Measurements from ENCODE around the gene F10. TPM values are rescaled to one million over a fixed set of nuclear protein-coding genes. Genes with fewer than 3 reads are reported as not detected.
A peak's percentile ranks its signal among the peaks of the same experiment; 100 is the strongest.

The F10 gene
- total and polyA plus RNA-seq, 2 of the 13 experiments (the other 11 are each of a cell fraction or from before 2014, with no cell fraction given): 58.4 to 237 TPM

DNA sequence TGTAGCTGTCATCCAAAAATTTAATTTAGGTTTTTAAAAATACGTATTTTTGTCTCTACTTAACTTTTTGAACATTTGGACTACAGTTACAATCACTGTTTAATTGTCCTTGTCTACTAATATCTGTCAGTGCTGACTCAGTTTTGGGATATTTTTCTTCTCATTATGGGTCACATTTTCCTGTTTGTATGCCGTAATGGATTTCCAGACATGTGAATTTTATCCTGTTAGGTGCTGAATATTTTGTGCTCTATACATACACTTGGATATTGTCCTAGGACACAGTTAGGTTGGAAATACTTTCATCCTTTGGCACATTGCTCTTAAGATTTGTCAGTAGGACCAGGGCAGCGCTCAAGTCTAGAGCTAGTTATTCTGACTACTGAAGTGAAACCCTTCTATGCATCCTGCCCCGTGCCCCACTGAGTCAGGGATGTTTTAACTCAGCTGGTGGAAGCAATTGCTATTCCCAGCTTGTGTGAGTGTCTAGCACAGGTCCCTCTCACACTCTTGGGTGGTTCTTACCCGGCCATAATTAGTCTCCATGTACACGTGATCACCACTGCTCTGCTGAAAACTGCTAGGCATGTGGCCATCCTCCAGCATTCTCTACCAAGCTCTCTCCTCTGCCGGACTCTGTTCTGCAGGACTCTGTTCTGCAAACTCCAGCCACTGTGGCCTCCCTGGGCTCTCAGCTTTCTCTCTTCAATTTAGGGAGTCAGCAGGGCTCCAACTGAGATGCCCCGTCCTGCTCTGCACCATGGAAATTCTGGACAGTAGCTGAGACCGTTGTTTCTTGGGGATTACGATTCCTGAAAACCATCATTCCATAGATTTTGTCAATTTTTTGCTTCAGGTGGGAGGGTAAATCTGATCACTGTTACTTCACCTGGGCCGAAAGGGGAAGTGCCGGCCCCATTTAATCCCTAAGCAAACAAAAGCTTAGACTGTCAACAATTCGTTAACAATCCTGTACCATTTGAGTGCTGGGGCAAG, 47.0 kb downstream of the F10 start (continued):
- TF ChIP-seq, protein P1, sequence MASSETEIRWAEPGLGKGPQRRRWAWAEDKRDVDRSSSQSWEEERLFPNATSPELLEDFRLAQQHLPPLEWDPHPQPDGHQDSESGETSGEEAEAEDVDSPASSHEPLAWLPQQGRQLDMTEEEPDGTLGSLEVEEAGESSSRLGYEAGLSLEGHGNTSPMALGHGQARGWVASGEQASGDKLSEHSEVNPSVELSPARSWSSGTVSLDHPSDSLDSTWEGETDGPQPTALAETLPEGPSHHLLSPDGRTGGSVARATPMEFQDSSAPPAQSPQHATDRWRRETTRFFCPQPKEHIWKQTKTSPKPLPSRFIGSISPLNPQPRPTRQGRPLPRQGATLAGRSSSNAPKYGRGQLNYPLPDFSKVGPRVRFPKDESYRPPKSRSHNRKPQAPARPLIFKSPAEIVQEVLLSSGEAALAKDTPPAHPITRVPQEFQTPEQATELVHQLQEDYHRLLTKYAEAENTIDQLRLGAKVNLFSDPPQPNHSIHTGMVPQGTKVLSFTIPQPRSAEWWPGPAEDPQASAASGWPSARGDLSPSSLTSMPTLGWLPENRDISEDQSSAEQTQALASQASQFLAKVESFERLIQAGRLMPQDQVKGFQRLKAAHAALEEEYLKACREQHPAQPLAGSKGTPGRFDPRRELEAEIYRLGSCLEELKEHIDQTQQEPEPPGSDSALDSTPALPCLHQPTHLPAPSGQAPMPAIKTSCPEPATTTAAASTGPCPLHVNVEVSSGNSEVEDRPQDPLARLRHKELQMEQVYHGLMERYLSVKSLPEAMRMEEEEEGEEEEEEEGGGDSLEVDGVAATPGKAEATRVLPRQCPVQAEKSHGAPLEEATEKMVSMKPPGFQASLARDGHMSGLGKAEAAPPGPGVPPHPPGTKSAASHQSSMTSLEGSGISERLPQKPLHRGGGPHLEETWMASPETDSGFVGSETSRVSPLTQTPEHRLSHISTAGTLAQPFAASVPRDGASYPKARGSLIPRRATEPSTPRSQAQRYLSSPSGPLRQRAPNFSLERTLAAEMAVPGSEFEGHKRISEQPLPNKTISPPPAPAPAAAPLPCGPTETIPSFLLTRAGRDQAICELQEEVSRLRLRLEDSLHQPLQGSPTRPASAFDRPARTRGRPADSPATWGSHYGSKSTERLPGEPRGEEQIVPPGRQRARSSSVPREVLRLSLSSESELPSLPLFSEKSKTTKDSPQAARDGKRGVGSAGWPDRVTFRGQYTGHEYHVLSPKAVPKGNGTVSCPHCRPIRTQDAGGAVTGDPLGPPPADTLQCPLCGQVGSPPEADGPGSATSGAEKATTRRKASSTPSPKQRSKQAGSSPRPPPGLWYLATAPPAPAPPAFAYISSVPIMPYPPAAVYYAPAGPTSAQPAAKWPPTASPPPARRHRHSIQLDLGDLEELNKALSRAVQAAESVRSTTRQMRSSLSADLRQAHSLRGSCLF (CRISPR knock-in tag; IDR thresholded peaks at IDR 0.05; ENCODE audit: borderline replicate concordance): no peak
- TF ChIP-seq MXD1 (CRISPR knock-in tag; IDR thresholded peaks at IDR 0.05): no peak
- no peak; the same call in 1 of the 2 replicates for TF ChIP-seq ZBTB25 (CRISPR knock-in tag; IDR thresholded peaks at IDR 0.05)
- no peak for TF ChIP-seq KLF9 (CRISPR knock-in tag; IDR thresholded peaks at IDR 0.05; ENCODE audit: low read depth)
- TF ChIP-seq HMGXB4 (CRISPR knock-in tag; IDR thresholded peaks at IDR 0.05; ENCODE audit: borderline replicate concordance in 1 of 2, low read depth in 1 of 2): no peak
- TF ChIP-seq, protein P2, sequence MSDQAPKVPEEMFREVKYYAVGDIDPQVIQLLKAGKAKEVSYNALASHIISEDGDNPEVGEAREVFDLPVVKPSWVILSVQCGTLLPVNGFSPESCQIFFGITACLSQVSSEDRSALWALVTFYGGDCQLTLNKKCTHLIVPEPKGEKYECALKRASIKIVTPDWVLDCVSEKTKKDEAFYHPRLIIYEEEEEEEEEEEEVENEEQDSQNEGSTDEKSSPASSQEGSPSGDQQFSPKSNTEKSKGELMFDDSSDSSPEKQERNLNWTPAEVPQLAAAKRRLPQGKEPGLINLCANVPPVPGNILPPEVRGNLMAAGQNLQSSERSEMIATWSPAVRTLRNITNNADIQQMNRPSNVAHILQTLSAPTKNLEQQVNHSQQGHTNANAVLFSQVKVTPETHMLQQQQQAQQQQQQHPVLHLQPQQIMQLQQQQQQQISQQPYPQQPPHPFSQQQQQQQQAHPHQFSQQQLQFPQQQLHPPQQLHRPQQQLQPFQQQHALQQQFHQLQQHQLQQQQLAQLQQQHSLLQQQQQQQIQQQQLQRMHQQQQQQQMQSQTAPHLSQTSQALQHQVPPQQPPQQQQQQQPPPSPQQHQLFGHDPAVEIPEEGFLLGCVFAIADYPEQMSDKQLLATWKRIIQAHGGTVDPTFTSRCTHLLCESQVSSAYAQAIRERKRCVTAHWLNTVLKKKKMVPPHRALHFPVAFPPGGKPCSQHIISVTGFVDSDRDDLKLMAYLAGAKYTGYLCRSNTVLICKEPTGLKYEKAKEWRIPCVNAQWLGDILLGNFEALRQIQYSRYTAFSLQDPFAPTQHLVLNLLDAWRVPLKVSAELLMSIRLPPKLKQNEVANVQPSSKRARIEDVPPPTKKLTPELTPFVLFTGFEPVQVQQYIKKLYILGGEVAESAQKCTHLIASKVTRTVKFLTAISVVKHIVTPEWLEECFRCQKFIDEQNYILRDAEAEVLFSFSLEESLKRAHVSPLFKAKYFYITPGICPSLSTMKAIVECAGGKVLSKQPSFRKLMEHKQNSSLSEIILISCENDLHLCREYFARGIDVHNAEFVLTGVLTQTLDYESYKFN (CRISPR knock-in tag; conservative IDR thresholded peaks at IDR 0.05): peak; percentile 87
- peak; percentile 74 for TF ChIP-seq ZNF121 (CRISPR knock-in tag; IDR thresholded peaks at IDR 0.05)
- no peak for TF ChIP-seq SETDB1 (CRISPR knock-in tag; IDR thresholded peaks at IDR 0.05; ENCODE audit: borderline replicate concordance)
- no peak for TF ChIP-seq ZFAT (CRISPR knock-in tag; conservative IDR thresholded peaks at IDR 0.05)
- no peak for TF ChIP-seq EZH2 (conservative IDR thresholded peaks at IDR 0.05; ENCODE audit: low read depth, low read length)
- TF ChIP-seq ZNF362 (CRISPR knock-in tag; IDR thresholded peaks at IDR 0.05; ENCODE audit: borderline replicate concordance): no peak
- TF ChIP-seq ZNF616 (CRISPR knock-in tag; IDR thresholded peaks at IDR 0.05; ENCODE audit: low read depth): no peak
- no peak for TF ChIP-seq HOXA9 (CRISPR knock-in tag; IDR thresholded peaks at IDR 0.05; ENCODE audit: borderline replicate concordance)
